IPS DF 4.7 (cell line): ENCODE results near the gene IHH.

Experiments used
- DNase-seq: peaks from one replicate; pipeline ENCODE4 v3.0.0-alpha.2; 2013; ENCODE audit warnings: low spot score; ENCODE audit errors: extremely low read depth

IHH gene

DNA sequence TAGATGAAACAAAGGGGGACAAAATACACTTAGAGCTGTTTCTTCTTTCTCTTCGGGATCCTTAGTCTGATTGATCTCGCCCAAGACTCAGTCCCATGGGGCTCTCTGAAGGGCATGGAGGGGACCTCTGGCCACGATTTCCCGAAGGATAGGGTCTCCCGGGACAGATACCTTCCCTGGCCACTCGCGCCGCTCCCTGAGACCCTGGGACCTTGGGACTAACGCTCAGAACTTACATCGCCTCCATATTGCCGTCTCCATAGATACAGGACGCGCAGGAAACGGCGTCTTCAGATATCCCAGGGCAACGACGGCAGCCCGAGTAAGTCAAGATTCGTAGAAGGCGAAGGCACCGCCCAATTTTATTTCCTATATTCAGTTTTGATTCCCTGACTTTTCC lies 19.5 kb downstream of the IHH start, which contains the start of gene CFAP65:
Gene CFAP65, minus strand, starts transcription at position 265 of the 400 bp plus-strand sequence. CDS start 2,468 bp downstream, outside the sequence.
- DNase-seq: no peak

DNA sequence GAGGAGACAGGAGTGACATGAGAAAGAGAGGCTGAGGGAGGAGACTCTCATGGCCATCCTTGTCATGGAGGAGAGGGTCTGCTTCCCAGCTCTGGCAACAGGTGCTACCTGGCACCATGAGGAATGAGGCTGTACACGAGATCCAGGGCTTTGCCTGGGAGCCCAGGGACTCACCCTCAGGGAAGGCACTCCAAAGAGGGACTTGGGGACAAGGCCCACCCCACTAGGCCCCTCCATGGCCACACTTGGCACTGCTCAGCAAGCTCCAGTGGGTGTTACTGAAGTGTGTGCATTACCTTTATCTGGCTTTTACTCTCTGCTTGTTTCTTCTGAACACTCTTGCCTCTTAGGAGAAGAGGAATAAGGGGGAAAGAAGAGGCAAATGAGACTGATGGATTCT lies 22.1 kb downstream of the IHH start:
- no peak for DNase-seq

GRCh38 chr2:219037783-219038499 lies 22.8 kb downstream of the IHH start:
- no peak for DNase-seq

- no peak for DNase-seq
These were observed 24.8 kb downstream of the IHH start for GRCh38 chr2:219035942-219036341.

DNA sequence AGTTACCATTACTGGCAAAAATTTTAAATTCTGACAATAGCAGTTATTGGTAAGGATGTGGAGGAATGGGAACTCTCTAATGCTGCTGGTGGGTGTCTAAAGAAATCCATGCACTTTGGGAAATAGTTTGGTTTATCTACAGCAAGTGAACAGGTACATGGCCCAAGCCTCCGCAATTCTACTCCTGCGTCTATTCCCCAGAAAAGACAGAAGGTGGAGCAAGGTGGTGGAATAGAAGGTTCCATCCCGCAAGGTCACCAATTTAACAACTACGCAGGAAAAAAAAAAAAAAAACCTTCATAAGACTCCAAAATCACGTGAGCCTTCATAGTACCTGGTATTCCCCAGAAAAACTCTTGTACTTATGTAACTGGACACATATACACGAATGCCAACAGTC lies 25.9 kb downstream of the IHH start:
- no peak for DNase-seq

DNA sequence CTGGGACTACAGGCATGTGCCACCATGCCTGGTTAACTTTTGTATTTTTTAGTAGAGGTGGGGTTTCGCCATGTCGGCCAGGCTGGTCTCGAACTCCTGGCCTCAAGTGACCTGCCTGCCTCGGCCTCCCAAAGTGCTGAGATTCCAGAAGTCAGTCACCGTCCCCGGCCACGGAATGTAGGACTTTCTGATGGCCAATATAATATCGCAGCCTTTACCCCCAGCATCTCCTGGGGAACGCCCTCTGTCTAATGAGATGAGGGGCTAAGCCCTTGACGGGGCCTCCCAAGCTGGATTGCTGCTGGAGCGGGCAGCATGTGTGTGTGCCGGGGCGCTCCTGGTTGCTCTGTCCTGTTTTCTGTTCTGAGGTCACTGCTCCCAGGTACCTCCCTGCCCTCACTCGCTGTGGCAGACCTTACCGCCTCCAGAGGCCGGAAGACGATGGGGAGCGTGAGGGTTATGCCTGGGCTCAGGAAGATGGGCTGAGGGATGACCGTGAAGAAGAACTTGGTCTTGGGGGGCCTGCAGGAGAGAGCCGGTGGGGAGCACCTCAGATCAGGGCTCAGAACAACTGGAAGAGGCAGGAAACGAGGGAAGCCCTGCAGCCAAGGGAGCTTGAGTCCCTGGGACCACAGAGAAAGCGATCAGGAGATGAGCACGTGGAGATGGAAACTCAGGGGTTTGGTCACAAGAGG lies 28.5 kb downstream of the IHH start:
- DNase-seq: no peak

GRCh38 chr2:219031005-219031738 lies 29.5 kb downstream of the IHH start:
- no peak for DNase-seq

GRCh38 chr2:219030177-219030940 lies 30.4 kb downstream of the IHH start:
- DNase-seq: no peak

DNA sequence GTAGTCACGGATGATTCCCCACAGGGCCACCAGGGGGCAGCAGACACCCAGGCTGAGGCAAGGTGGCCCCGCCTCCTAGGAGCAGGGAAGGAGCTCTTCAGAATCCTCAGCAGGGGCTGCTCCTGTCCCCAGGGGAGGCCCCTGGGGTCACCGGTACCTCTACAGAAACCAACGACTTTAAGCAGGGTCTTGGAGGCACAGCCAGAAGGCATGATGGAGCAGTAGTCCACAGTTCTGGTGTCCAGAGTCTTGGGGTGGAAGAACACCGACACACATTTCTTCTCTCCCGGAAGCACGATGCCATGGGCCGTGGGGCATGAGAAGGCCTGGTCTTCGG lies 30.9 kb downstream of the IHH start:
- DNase-seq: no peak

DNA sequence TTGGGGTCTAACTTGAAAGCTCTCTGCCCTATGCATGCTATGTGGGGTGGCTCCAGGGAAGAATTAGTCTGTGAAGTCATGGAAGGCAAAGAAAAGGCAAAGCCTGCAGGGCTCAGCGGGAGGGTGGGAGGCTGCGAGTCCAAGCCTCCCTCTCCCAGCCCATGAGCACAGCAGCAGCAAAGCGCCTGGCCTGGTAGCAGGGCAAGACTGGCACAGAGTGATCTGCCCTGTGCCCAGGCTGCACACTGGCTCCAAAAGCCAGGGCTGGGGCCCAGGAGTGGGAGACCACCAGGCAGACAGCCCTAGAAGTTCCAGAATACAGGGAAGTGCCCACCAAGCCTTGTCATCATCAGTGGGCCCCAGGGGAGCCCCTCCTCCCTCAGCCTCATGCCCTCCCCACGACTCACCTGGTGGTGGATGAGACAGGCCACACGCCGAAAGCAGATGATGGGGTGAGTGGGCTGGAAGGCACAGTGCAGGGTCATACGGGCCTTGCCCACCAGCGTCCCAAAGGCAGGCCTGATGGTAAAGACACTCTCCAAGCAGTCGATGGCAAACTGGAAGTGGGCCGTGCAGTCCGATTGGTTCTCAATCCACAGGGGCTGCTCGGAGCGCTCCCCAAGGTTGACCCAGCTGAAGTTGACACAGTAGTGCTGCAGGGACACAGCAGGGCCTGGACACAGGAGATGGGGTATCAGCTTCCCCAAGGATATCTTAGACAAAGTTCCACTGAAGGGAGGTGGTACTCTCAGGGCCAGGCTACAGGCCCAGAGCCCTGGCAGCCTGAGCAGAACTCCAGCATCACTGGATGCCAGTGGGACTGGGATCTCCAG lies 31.5 kb downstream of the IHH start:
- DNase-seq: peak; percentile 14

DNA sequence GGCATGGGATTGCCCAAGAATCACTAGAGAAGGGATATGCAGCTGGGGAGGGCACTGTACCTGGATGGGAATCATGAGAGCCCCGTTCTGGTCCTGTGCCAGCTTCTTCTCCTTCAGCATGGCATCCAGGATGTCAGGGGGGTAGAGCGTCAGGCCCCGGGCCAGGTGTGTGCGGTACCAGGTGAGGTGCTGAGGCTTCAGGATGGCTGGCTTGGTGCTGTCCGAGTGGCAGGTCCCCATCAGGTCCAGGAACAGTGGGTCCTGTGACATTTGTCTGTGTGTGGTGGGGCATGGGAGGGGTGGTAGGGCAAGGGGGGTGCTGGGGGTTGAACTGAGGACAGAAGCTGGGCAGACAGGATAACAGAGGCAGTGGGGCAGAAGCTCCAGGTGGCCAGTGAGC lies 32.6 kb downstream of the IHH start:
- no peak for DNase-seq

- no peak for DNase-seq
These were observed 33.1 kb downstream of the IHH start for GRCh38 chr2:219027511-219028055.

- no peak for DNase-seq
These were observed 33.8 kb downstream of the IHH start for GRCh38 chr2:219026946-219027345.

- DNase-seq: no peak
These were observed 34.8 kb downstream of the IHH start for GRCh38 chr2:219025637-219026585.

DNA sequence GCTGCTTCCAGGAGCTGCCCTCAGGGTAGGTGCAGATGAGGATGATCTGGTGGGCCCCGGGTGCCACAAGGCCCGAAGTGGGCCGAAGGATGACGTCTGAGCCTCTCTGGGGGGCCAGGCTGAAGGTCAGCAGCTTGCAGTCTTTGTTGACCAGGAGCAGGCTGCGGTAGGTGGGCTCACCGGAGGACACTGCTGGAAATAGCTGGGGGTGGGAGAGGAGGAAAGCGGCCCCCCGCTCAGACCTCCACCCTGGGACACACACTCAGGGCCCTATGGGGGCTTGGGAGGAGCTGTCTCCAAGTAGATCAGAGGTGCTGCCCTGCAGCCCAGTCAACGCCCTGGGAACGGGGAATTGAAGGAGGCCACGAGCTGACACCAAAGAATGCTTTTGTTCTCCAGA lies 36.7 kb downstream of the IHH start:
- DNase-seq: no peak

GRCh38 chr2:219023045-219023605 lies 37.6 kb downstream of the IHH start:
- no peak for DNase-seq

- no peak for DNase-seq
These were observed 38.1 kb downstream of the IHH start for GRCh38 chr2:219022616-219023015.

DNA sequence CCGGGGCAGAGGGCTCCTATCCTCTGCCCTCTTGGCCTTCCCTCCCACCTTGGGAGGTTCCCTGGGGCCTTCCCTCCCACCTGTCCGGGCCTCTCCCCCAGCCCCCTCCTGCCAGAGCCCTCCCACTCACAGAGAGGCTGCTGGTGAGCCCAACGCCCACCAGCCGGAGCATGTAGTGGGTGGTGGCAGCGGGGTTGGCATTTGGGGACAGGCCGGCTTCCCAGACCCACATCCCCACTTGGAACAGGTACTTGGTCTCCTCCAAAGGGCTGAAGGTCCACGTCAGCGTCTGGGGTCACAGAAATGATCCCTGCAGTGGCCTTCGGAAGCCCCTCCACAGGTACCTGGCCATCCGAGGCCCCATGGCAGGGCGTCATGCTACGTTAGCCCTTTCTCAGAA lies 38.7 kb downstream of the IHH start:
- no peak for DNase-seq

DNA sequence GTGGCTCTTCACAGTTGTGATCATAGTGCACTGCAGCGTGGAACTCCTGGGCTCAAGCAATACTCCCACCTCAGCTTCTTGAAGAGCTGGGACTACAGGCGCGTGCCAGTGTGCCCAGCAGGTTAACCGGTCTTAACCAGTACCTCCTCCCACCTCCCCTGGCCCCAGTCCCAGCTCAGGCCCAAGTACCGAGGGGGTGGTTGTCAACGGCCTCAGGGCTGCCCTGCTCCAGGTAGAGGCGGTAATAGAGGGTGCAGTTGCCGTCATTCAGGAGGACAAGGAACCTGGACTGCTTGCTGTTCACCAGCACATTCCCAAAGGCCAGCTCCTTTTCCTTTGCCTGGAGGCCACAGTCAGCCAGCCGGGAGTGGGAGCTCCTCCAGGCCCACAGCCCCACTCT lies 39.1 kb downstream of the IHH start:
- no peak for DNase-seq
